IMR-90 (cell line): Measurements from ENCODE around the gene WDR47. TPM values are rescaled to one million over a fixed set of nuclear protein-coding genes. Genes with fewer than 3 reads are reported as not detected.

Experiments used
- ATAC-seq: fragments of 200-7000 bp; cut with Tn5 transposase; 2 replicates; pipeline ENCODE4 v1.9.1; 2020; ENCODE audit warnings: low read depth, mild to moderate bottlenecking, moderate library complexity
- BruUV-seq: library from RNA; stranded (reverse); fragments of 400-500 nt; replicated peaks from 2 replicates; lab custom pipeline; 2021; lab: Mats Ljungman, UMichigan
- CTCF ChIA-PET: fragments of 300-600 bp; formaldehyde crosslinking; extraction: SDS; loops from one replicate; lab custom pipeline; 2021; ENCODE audit warnings: antibody characterized with exemption; lab: Yijun Ruan, JAX
- POLR2A ChIA-PET: fragments of 300-600 bp; sonication (Branson Sonifier 250); formaldehyde crosslinking; loops from one replicate; lab custom pipeline; 2022; ENCODE audit warnings: antibody characterized with exemption; ENCODE audit not compliant: unreplicated experiment; lab: Charles Lee
- DNase-seq: peaks from one replicate; pipeline ENCODE4 v3.0.0; 2013
- H2AFZ ChIP-seq: replicated peaks from 2 replicates; pipeline ENCODE3; 2013; ENCODE audit warnings: low read length, mild to moderate bottlenecking; ENCODE audit not compliant: poor library complexity
- H2AK5ac ChIP-seq: 2 replicates; pipeline ENCODE4 v1.6.1; 2013; ENCODE audit warnings: low read depth, low read length, inconsistent platforms
- H2AK9ac ChIP-seq: replicated peaks from 2 replicates; pipeline ENCODE3; 2013; ENCODE audit warnings: mild to moderate bottlenecking, low read depth, low read length, moderate library complexity; ENCODE audit not compliant: poor library complexity
- H2BK120ac ChIP-seq: 2 replicates; pipeline ENCODE4 v1.6.1; 2013; ENCODE audit warnings: low read depth, low read length, inconsistent platforms
- H2BK15ac ChIP-seq: 3 replicates; pipeline ENCODE4 v1.6.1; 2013; ENCODE audit warnings: low read depth, low read length, inconsistent platforms
- H2BK20ac ChIP-seq: 2 replicates; pipeline ENCODE4 v1.6.1; 2013; ENCODE audit warnings: low read depth, mild to moderate bottlenecking, inconsistent platforms, low read length, moderate library complexity
- H2BK5ac ChIP-seq: 2 replicates; pipeline ENCODE4 v1.6.1; 2013; ENCODE audit warnings: mild to moderate bottlenecking, low read depth, low read length, inconsistent platforms; ENCODE audit not compliant: poor library complexity, severe bottlenecking
- H3K14ac ChIP-seq: replicated peaks from 2 replicates; pipeline ENCODE4 v1.6.1; 2013; ENCODE audit warnings: low read depth, low read length, inconsistent platforms
- H3K18ac ChIP-seq: 2 replicates; pipeline ENCODE4 v1.6.1; 2013; ENCODE audit warnings: low read depth, low read length, control low read depth
- H3K23ac ChIP-seq: 2 replicates; pipeline ENCODE4 v1.6.1; 2013; ENCODE audit warnings: low read depth, low read length, inconsistent platforms
- H3K27ac ChIP-seq: 2 replicates; pipeline ENCODE4 v1.5.1; 2013; ENCODE audit warnings: mild to moderate bottlenecking, control low read depth, low read length; ENCODE audit not compliant: insufficient read depth
- H3K27me3 ChIP-seq: 2 replicates; pipeline ENCODE4 v1.6.1; 2013; ENCODE audit warnings: low read length; ENCODE audit not compliant: control insufficient read depth, insufficient read depth
- H3K36me3 ChIP-seq: 2 replicates; pipeline ENCODE4 v1.6.1; 2013; ENCODE audit warnings: low read length, mixed read lengths; ENCODE audit not compliant: control insufficient read depth, insufficient read depth
- H3K4ac ChIP-seq: 2 replicates; pipeline ENCODE4 v1.6.1; 2013; ENCODE audit warnings: low read depth, low read length, inconsistent platforms
- H3K4me1 ChIP-seq: 2 replicates; pipeline ENCODE4 v1.6.1; 2013; ENCODE audit warnings: low read length, mixed read lengths; ENCODE audit not compliant: control insufficient read depth, insufficient read depth
- H3K4me2 ChIP-seq: 2 replicates; pipeline ENCODE4 v1.6.1; 2013; ENCODE audit warnings: low read depth, mild to moderate bottlenecking, control low read depth, low read length, moderate library complexity
- H3K4me3 ChIP-seq: 2 replicates; pipeline ENCODE4 v1.5.1; 2013; ENCODE audit warnings: low read depth, mild to moderate bottlenecking, control low read depth, low read length, moderate library complexity; ENCODE audit not compliant: insufficient read depth
- H3K56ac ChIP-seq: 2 replicates; pipeline ENCODE4 v1.6.1; 2013; ENCODE audit warnings: low read length, inconsistent platforms; ENCODE audit not compliant: insufficient read depth; ENCODE audit errors: extremely low read depth
- H3K79me1 ChIP-seq, 2 experiments: 2 replicates each; pipeline ENCODE4 v1.6.1; 2013; ENCODE audit warnings: low read length in 2 of 2, inconsistent platforms in 1 of 2, low read depth in 1 of 2
- H3K9ac ChIP-seq: 2 replicates; pipeline ENCODE4 v1.6.1; 2013; ENCODE audit warnings: low read depth, low read length, control low read depth
- H3K9me1 ChIP-seq: 2 replicates; pipeline ENCODE4 v1.6.1; 2013; ENCODE audit warnings: low read length, inconsistent platforms; ENCODE audit not compliant: insufficient read depth
- H3K9me3 ChIP-seq: 2 replicates; pipeline ENCODE4 v1.6.1; 2013; ENCODE audit warnings: low read length; ENCODE audit not compliant: control insufficient read depth, insufficient read depth
- H4K20me1 ChIP-seq: 2 replicates; pipeline ENCODE4 v1.6.1; 2013; ENCODE audit warnings: low read length, inconsistent platforms; ENCODE audit not compliant: insufficient read depth
- H4K5ac ChIP-seq: 2 replicates; pipeline ENCODE4 v1.6.1; 2013; ENCODE audit warnings: mild to moderate bottlenecking, low read depth, low read length, control low read depth
- H4K8ac ChIP-seq, 2 experiments: 2 replicates each; pipeline ENCODE4 v1.6.1; 2013; ENCODE audit warnings: low read depth in 2 of 2, low read length in 2 of 2, control low read depth in 1 of 2, inconsistent platforms in 1 of 2
- H4K91ac ChIP-seq: 2 replicates; pipeline ENCODE4 v1.6.1; 2013; ENCODE audit warnings: low read depth, low read length, inconsistent platforms; ENCODE audit not compliant: insufficient read depth
- FOS ChIP-seq: fragments of 150-350 bp; IDR thresholded peaks from 2 replicates; pipeline ENCODE4 v1.6.1; 2016; ENCODE audit warnings: low read depth, low read length
- MAFK ChIP-seq: IDR thresholded peaks from 2 replicates; pipeline ENCODE4 v1.6.1; 2012; ENCODE audit warnings: low read depth, low read length, improper control_type of control experiment
- RAD21 ChIP-seq: IDR thresholded peaks from 2 replicates; pipeline ENCODE4 v1.6.1; 2012; ENCODE audit warnings: low read length, improper control_type of control experiment
- RCOR1 ChIP-seq: IDR thresholded peaks from 2 replicates; pipeline ENCODE4 v1.6.1; 2012; ENCODE audit warnings: mild to moderate bottlenecking, low read length, improper control_type of control experiment; ENCODE audit not compliant: insufficient replicate concordance
- RFX5 ChIP-seq: IDR thresholded peaks from 2 replicates; pipeline ENCODE4 v1.8.0; 2012; ENCODE audit warnings: low read depth, mild to moderate bottlenecking, low read length, moderate library complexity
- WGBS, 2 experiments: methylation state at CpG; one replicate each; pipeline versions ENCODE4 v1.1.5 to v1.1.7; 2013; ENCODE audit warnings: missing lambda C conversion rate in 2 of 2; ENCODE audit not compliant: insufficient read length in 1 of 2; ENCODE audit errors: extremely low coverage in 2 of 2; 5-methylcytosine and 5-hydroxymethylcytosine counted together
- dilution Hi-C: fragments of 300-500 bp; cut with HindIII; formaldehyde crosslinking; loops from one replicate; pipeline ENCODE4 v1.14.3; 2018; ENCODE audit warnings: low sequenced_read_pairs; ENCODE audit not compliant: unreplicated experiment
- in situ Hi-C: fragments of 300-500 bp; cut with MboI; formaldehyde crosslinking; loops from 3 replicates; pipeline ENCODE4 v1.14.3; 2019; ENCODE audit warnings: low sequenced_read_pairs, inconsistent platforms, mixed read lengths
- intact Hi-C: fragments of 100-400 bp; cut with micrococcal nuclease; formaldehyde crosslinking; loops from 2 replicates; pipeline ENCODE4 v1.10.0; 2022
- polyA plus RNA-seq, 3 experiments: library from polyadenylated mRNA; depleted of rRNA; stranded (reverse); fragments of >200 nt; gene quantifications; 2 replicates each; pipeline ENCODE4 v1.2.3, GENCODE V29; 2012; ENCODE audit warnings: low replicate concordance in 1 of 3
- total RNA-seq: library from RNA; depleted of rRNA; stranded (reverse); fragments of >200 nt; gene quantifications from 2 replicates; pipeline ENCODE4 v1.2.3, GENCODE V29; 2012

Gene WDR47
- total and polyA plus RNA-seq, 2 of the 4 experiments (the other 2 are of a cell fraction): 8.2 to 17.4 TPM

DNA sequence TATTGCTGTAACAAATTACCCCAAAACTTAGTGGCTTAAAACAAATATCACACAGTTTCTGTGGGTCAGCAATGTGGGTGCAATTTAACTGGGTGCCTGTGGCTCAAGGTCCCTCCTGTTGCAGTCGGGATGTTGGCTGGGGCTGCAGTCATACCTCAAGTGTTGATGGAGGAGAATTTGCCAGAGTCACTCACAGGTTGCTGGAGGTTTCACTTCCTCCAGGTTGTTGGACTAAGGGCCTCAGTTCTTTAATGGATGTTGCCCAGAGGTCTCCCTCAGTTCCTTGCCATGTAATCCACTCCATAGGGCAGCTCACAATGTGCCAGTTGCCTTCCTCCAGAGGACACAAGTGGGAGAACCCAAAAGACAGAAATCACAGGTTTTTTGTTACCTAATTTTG, 36.4 kb upstream of the WDR47 start:
- no peaks in the 10 kb centered on the region for H3K9me1 ChIP-seq
- ChIA-PET CTCF (no interaction called here), POLR2A (no interaction called here)
- H3K36me3 ChIP-seq: peaks cover 2% of the 10 kb centered on the region; the same call in 1 of the 2 replicates
- no peak overlapping the region for H3K4ac ChIP-seq
- 0 out of 4 replicates have a peak overlapping the region, but pooled peaks of 1 of the 2 experiments have one; percentile 3 for H4K8ac ChIP-seq
- no peak overlapping the region for H3K4me2 ChIP-seq
- no peaks in the 10 kb centered on the region for H3K9me3 ChIP-seq
- no peaks in the 10 kb centered on the region for H3K27me3 ChIP-seq
- BruUV-seq: no TSS peak
- no CpG with 5 or more reads among the region's 1 CpG for WGBS, 2 experiments
- no peak overlapping the region for H2AK5ac ChIP-seq
- H3K56ac ChIP-seq: no peak overlapping the region
- in situ Hi-C loops: no loop called here
- no peak overlapping the region for H3K18ac ChIP-seq
- ATAC-seq (no peak), DNase-seq (no peak)
- no peak overlapping the region for H2AK9ac ChIP-seq
- peaks cover 3 to 4% of the 10 kb centered on the region in 2 experiments; a peak in 3 of 4 replicates for H3K79me1 ChIP-seq
- H3K4me1 ChIP-seq: no peaks in the 10 kb centered on the region
- H3K14ac ChIP-seq: no peak overlapping the region
- no peak overlapping the region for H3K4me3 ChIP-seq
- H3K9ac ChIP-seq: no peak overlapping the region
- intact Hi-C loops: no loop called here
- dilution Hi-C loops: no loop called here
- 0 out of 2 replicates have a peak overlapping the region, but pooled peaks have one; percentile 28 for H3K23ac ChIP-seq
- H2AFZ ChIP-seq: no peak overlapping the region
- no peak overlapping the region for H2BK20ac ChIP-seq
- H3K27ac ChIP-seq: no peak overlapping the region
- no peaks in the 10 kb centered on the region; the same call in 1 of the 2 replicates for H4K20me1 ChIP-seq
- no peak overlapping the region for H2BK15ac ChIP-seq
- no peak overlapping the region for H2BK5ac ChIP-seq
- H4K91ac ChIP-seq: no peak overlapping the region
- no peak overlapping the region for H2BK120ac ChIP-seq
- no peak for TF ChIP-seq FOS
- TF ChIP-seq RAD21: no peak
- no peak for TF ChIP-seq RFX5
- TF ChIP-seq MAFK: no peak
- TF ChIP-seq RCOR1: no peak
- no peak overlapping the region for H4K5ac ChIP-seq
